Measurements from ENCODE around the gene MIA. TPM values are rescaled to one million over a fixed set of nuclear protein-coding genes. Genes with fewer than 3 reads are reported as not detected.
"Not testable (repeated sequence)": the region's sequence is repeated elsewhere in the genome, so short reads cannot be mapped to it uniquely, and the experiment has no call there.

The MIA gene
- total and polyA plus RNA-seq, 9 of the 15 experiments (the other 6 are each of a cell fraction or from before 2014, with no cell fraction given): 0.21 TPM; not detected in 8

GRCh38 chr19:40822704-40823553, 47.6 kb downstream of the MIA start (continued):
- TF ChIP-seq BACH1 (tag; IDR thresholded peaks at IDR 0.05) (peak; percentile 80), KDM4B (IDR thresholded peaks at IDR 0.05; ENCODE audit: borderline replicate concordance in 2 of 2, low read depth in 1 of 2) (0 out of 4 replicates have a peak, but pooled peaks of 1 of the 2 experiments have one; percentile 34), SRF (CRISPR knock-in tag; IDR thresholded peaks at IDR 0.05) (peak in 1 of 2 experiments; percentile 66; a peak in 1 of 4 replicates), LCOR (CRISPR knock-in tag; IDR thresholded peaks at IDR 0.05) (peak; percentile 61), ZNF143 (CRISPR knock-in tag; IDR thresholded peaks at IDR 0.05) (peak; percentile 56; the same call in 1 of the 2 replicates), PBX2 (tag; conservative IDR thresholded peaks at IDR 0.05; ENCODE audit: low read depth) (peak; percentile 79), SMARCE1 (IDR thresholded peaks at IDR 0.05) (peak; percentile 94), TCF15 (CRISPR knock-in tag; IDR thresholded peaks at IDR 0.05) (peak; percentile 83; the same call in 1 of the 2 replicates), ZNF583 (CRISPR knock-in tag; IDR thresholded peaks at IDR 0.05) (peak; percentile 86; the same call in 1 of the 2 replicates), MAZ (CRISPR knock-in tag; conservative IDR thresholded peaks at IDR 0.05 in 1 of 2, IDR thresholded peaks at IDR 0.05 in 1 of 2) (peak; percentile 71 to 80; a peak in 3 of 4 replicates), NFE2 (IDR thresholded peaks at IDR 0.05; ENCODE audit: low read depth) (peak; percentile 67), ZBTB2 (IDR thresholded peaks at IDR 0.05) (peak; percentile 81), STAT5A (IDR thresholded peaks at IDR 0.05; ENCODE audit: borderline replicate concordance, low read length) (peak; percentile 71), ELK3 (CRISPR knock-in tag; IDR thresholded peaks at IDR 0.05) (0 out of 2 replicates have a peak, but pooled peaks have one; percentile 20)
- not testable (repeated sequence) for TF ChIP-seq PBX2 (CRISPR knock-in tag; IDR thresholded peaks at IDR 0.05; ENCODE audit: low read depth)

Data from K562 (cell line).